NT2/D1 (cell line): Measurements from ENCODE around the gene SH2B3.
A peak's percentile ranks its signal among the peaks of the same experiment; 100 is the strongest.

ENCODE experiments used
- DNase-seq: peaks from one replicate; pipeline ENCODE4 v3.0.0-alpha.2; 2011; ENCODE audit warnings: low read depth, low spot score
- H3K27me3 ChIP-seq: 2 replicates; pipeline ENCODE4 v1.6.0; 2011; ENCODE audit warnings: mild to moderate bottlenecking; ENCODE audit not compliant: insufficient read length, insufficient read depth
- H3K36me3 ChIP-seq: 2 replicates; pipeline ENCODE4 v1.6.1; 2011; ENCODE audit warnings: mild to moderate bottlenecking, low read length, mixed read lengths; ENCODE audit not compliant: insufficient read depth, insufficient read length
- H3K4me1 ChIP-seq: 2 replicates; pipeline ENCODE4 v1.5.1; 2011; ENCODE audit not compliant: insufficient read depth, insufficient read length
- H3K4me3 ChIP-seq: 2 replicates; pipeline ENCODE4 v1.5.1; 2011; ENCODE audit warnings: low read depth; ENCODE audit not compliant: insufficient read length
- H3K9ac ChIP-seq: 2 replicates; pipeline ENCODE4 v1.6.0; 2011; ENCODE audit warnings: low read depth; ENCODE audit not compliant: insufficient read length
- H3K9me3 ChIP-seq: 2 replicates; pipeline ENCODE4 v1.5.1; 2011; ENCODE audit warnings: mild to moderate bottlenecking, low read length; ENCODE audit not compliant: insufficient read depth
- SUZ12 ChIP-seq: IDR thresholded peaks from 2 replicates; pipeline ENCODE4 v1.6.1; 2011; ENCODE audit not compliant: insufficient read length, insufficient read depth; ENCODE audit errors: extremely low read depth
- YY1 ChIP-seq: IDR thresholded peaks from 2 replicates; pipeline ENCODE4 v1.6.1; 2011; ENCODE audit not compliant: insufficient read length, insufficient read depth
- ZNF274 ChIP-seq: IDR thresholded peaks from 2 replicates; pipeline ENCODE4 v1.6.1; 2011; ENCODE audit warnings: mild to moderate bottlenecking, low read depth, low read length

SH2B3 gene

GRCh38 chr12:111426344-111427185 lies 20.8 kb downstream of the SH2B3 start:
- Histone ChIP-seq H3K9me3 (no peaks in the 10 kb centered on the region), H3K36me3 (peaks cover 21% of the 10 kb centered on the region), H3K27me3 (no peaks in the 10 kb centered on the region), H3K9ac (no peak overlapping the region), H3K4me1 (peaks cover 38% of the 10 kb centered on the region), H3K4me3 (no peak overlapping the region)
- TF ChIP-seq ZNF274 (no peak), YY1 (no peak), SUZ12 (no peak)
- no peak for DNase-seq

GRCh38 chr12:111427417-111428074 lies 21.8 kb downstream of the SH2B3 start:
- no peak for DNase-seq
- H3K4me1 ChIP-seq: peaks cover 39% of the 10 kb centered on the region
- H3K9me3 ChIP-seq: no peaks in the 10 kb centered on the region
- H3K27me3 ChIP-seq: no peaks in the 10 kb centered on the region
- no peak overlapping the region for H3K4me3 ChIP-seq
- no peak overlapping the region for H3K9ac ChIP-seq
- H3K36me3 ChIP-seq: peaks cover 19% of the 10 kb centered on the region
- TF ChIP-seq ZNF274 (no peak), SUZ12 (no peak), YY1 (no peak)

DNA sequence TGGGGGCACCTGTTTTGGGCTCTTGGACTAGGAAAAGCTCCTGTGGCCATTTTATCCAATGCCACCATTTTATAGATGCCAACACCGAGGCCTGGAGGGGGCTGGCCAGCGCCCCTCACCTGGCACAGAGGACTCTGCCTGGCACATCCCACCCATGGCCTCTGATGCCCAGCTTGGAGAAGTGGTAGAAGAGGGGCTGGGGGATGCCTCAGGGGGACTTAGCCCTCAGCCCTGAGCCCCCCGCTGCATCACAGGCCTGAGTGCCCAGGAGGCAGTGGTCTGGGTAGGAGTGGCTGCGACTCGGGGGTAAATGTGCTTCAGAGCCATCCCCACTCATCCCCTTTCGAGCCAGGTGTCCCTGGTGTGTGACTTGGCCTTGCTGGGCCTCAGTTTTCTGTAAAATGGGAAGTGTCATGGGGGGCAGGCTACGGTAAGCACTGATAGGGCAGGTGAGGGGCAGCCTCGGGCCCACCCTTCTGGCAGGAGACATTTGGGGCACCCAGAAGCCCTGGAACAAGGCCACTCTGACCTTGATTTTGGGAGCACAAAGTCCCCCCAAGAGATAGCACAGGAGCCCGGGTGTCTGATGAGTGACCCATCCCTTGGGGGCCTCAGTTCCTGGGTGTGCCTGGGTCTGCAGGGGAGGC lies 22.5 kb downstream of the SH2B3 start:
- Histone ChIP-seq H3K9ac (no peak overlapping the region), H3K9me3 (no peaks in the 10 kb centered on the region), H3K4me3 (no peak overlapping the region), H3K4me1 (peaks cover 36% of the 10 kb centered on the region), H3K27me3 (no peaks in the 10 kb centered on the region), H3K36me3 (peaks cover 18% of the 10 kb centered on the region)
- no peak for TF ChIP-seq SUZ12
- no peak for TF ChIP-seq YY1
- TF ChIP-seq ZNF274: no peak
- no peak for DNase-seq

- TF ChIP-seq YY1 (no peak), SUZ12 (no peak), ZNF274 (no peak)
- Histone ChIP-seq H3K4me1 (peaks cover 36% of the 10 kb centered on the region), H3K4me3 (no peak overlapping the region), H3K9me3 (no peaks in the 10 kb centered on the region), H3K9ac (no peak overlapping the region), H3K27me3 (no peaks in the 10 kb centered on the region), H3K36me3 (peaks cover 21% of the 10 kb centered on the region)
- no peak for DNase-seq
Observed at GRCh38 chr12:111428728-111429175, 23.0 kb downstream of the SH2B3 start.

GRCh38 chr12:111429828-111430432 lies 24.2 kb downstream of the SH2B3 start:
- TF ChIP-seq ZNF274 (no peak), SUZ12 (no peak), YY1 (no peak)
- Histone ChIP-seq H3K4me3 (no peak overlapping the region), H3K9me3 (no peaks in the 10 kb centered on the region), H3K9ac (peak overlapping the region; percentile 36), H3K27me3 (no peaks in the 10 kb centered on the region), H3K4me1 (peaks cover 31% of the 10 kb centered on the region), H3K36me3 (peaks cover 21% of the 10 kb centered on the region)
- no peak for DNase-seq

GRCh38 chr12:111430433-111431353 lies 25.0 kb downstream of the SH2B3 start:
- Histone ChIP-seq H3K9ac (peak overlapping the region; percentile 36), H3K4me1 (peaks cover 29% of the 10 kb centered on the region), H3K27me3 (no peaks in the 10 kb centered on the region), H3K9me3 (no peaks in the 10 kb centered on the region), H3K4me3 (no peak overlapping the region), H3K36me3 (peaks cover 21% of the 10 kb centered on the region)
- no peak for TF ChIP-seq SUZ12
- TF ChIP-seq ZNF274: no peak
- no peak for TF ChIP-seq YY1
- DNase-seq: no peak
